HFFc6 (cell line): ENCODE measurements around the gene MAP4K4. TPM values are rescaled to one million over a fixed set of nuclear protein-coding genes. Genes with fewer than 3 reads are reported as not detected.

Source experiments
- DNase-seq: peaks from one replicate; pipeline ENCODE4 v3.0.0-alpha.2; 2018
- H3K27ac Mint-ChIP-seq: 2 replicates; pipeline ENCODE4 v1.8.0; 2020; ENCODE audit warnings: mild to moderate bottlenecking, mixed read lengths
- H3K27me3 Mint-ChIP-seq: 2 replicates; pipeline ENCODE4 v1.8.0; 2021; ENCODE audit warnings: mild to moderate bottlenecking, moderate library complexity, mixed read lengths; ENCODE audit not compliant: insufficient read depth
- H3K36me3 Mint-ChIP-seq: 2 replicates; pipeline ENCODE4 v1.8.0; 2021; ENCODE audit warnings: low read depth, mixed read lengths
- H3K4me1 Mint-ChIP-seq: 2 replicates; pipeline ENCODE4 v1.8.0; 2020; ENCODE audit warnings: low read depth, mixed read lengths
- H3K4me3 Mint-ChIP-seq: 2 replicates; pipeline ENCODE4 v1.8.0; 2020; ENCODE audit warnings: mild to moderate bottlenecking, moderate library complexity, mixed read lengths
- H3K9me3 Mint-ChIP-seq: 2 replicates; pipeline ENCODE4 v1.8.0; 2020; ENCODE audit warnings: mild to moderate bottlenecking, mixed read lengths
- total RNA-seq, 6 experiments: library from RNA; stranded (reverse); fragmentation: NEBNext Ultra II Directional; extraction: Animal tissue kit (Norgen Biotek cat#: 25700); gene quantifications; 2 replicates in 1 of 6; 3 replicates in 5 of 6; pipeline ENCODE4 v1.2.3, GENCODE V29; 2021
- TF ChIP-seq, protein P1 (sequence below): fragments of 200-600 bp; sonication (generic); IDR thresholded peaks from 2 replicates; pipeline ENCODE4 v1.5.0; 2021; ENCODE audit warnings: antibody characterized with exemption, mild to moderate bottlenecking

MAP4K4 gene
- total RNA-seq, 6 experiments from 2014 or later: 103 to 124 (median 121) TPM

DNA sequence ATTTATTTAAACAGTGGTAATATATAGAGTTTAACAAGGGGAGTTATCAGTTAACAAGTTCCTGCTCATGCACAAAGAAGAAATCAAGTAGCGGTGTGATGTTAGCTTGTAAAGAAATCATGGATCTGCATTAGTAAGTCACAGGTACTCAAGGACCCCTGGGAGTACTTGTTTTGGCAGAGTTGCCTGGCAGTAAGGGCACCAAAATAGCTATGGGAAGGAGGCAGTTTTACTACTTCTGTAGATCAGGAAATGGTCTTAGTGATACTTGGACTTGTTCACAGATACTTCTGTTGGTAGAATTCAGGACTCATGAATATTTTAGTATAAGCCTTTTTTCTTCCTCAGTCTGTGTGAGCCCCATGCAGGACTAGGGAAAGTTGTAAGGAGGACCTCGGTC, 186.9 kb downstream of the MAP4K4 start:
- TF ChIP-seq, protein P1, sequence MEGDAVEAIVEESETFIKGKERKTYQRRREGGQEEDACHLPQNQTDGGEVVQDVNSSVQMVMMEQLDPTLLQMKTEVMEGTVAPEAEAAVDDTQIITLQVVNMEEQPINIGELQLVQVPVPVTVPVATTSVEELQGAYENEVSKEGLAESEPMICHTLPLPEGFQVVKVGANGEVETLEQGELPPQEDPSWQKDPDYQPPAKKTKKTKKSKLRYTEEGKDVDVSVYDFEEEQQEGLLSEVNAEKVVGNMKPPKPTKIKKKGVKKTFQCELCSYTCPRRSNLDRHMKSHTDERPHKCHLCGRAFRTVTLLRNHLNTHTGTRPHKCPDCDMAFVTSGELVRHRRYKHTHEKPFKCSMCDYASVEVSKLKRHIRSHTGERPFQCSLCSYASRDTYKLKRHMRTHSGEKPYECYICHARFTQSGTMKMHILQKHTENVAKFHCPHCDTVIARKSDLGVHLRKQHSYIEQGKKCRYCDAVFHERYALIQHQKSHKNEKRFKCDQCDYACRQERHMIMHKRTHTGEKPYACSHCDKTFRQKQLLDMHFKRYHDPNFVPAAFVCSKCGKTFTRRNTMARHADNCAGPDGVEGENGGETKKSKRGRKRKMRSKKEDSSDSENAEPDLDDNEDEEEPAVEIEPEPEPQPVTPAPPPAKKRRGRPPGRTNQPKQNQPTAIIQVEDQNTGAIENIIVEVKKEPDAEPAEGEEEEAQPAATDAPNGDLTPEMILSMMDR: no peak
- peaks cover 46% of the 10 kb centered on the region for H3K36me3 Mint-ChIP-seq

GRCh38 chr2:101887328-101887727, 189.8 kb downstream of the MAP4K4 start:
- Mint-ChIP-seq H3K36me3 (peaks cover 60% of the 10 kb centered on the region), H3K9me3 (no peaks in the 10 kb centered on the region), H3K27me3 (peaks cover 2% of the 10 kb centered on the region), H3K27ac (peak overlapping the region; percentile 31; the same call in 1 of the 2 replicates), H3K4me3 (no peak overlapping the region), H3K4me1 (peaks cover 30% of the 10 kb centered on the region)
- DNase-seq: no peak
- TF ChIP-seq, protein P1: no peak

More for the DNA sequence above, 186.9 kb downstream of the MAP4K4 start:
- Mint-ChIP-seq H3K27ac (no peak overlapping the region), H3K4me3 (no peak overlapping the region), H3K4me1 (peaks cover 56% of the 10 kb centered on the region), H3K27me3 (no peaks in the 10 kb centered on the region; the same call in 1 of the 2 replicates), H3K9me3 (no peaks in the 10 kb centered on the region)
- no peak for DNase-seq

DNA sequence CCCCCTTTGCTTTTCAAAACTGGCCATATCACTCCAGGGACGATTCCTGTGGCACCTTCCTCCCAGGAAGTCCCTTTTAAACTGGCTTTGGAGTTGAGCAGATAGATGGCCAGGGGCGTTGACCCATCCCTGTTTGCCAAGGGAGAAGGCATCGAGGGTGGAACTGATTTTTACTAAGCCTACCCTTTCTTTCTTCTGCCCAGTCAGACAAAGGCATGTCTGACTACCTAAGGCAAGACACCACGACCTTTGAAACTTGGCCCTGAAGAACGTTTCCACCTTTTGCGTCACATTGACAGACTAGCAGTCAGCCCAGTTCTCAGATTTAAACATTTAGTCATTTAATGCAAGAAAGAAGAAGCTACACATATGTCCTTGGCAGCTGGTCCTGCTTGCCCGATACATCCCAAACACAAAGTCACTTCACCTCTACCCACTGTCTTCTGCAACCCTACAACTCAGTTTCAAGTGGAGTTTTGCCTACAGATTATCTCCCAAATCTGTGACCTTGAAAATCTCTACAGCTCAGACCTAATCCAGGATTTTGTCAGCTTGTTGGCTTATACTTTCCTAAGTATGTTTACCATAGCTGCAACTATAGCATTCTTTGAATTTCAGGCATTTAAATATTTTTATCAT, 192.1 kb downstream of the MAP4K4 start:
- peaks cover 64% of the 10 kb centered on the region for H3K36me3 Mint-ChIP-seq
- H3K27ac Mint-ChIP-seq: no peak overlapping the region
- peaks cover 2% of the 10 kb centered on the region for H3K27me3 Mint-ChIP-seq
- no peaks in the 10 kb centered on the region for H3K9me3 Mint-ChIP-seq
- no peak for DNase-seq
- H3K4me3 Mint-ChIP-seq: no peak overlapping the region
- peaks cover 13% of the 10 kb centered on the region for H3K4me1 Mint-ChIP-seq
- TF ChIP-seq, protein P1: no peak

GRCh38 chr2:101892377-101892776, 194.9 kb downstream of the MAP4K4 start:
- no peak overlapping the region for H3K4me3 Mint-ChIP-seq
- TF ChIP-seq, protein P1: no peak

DNA sequence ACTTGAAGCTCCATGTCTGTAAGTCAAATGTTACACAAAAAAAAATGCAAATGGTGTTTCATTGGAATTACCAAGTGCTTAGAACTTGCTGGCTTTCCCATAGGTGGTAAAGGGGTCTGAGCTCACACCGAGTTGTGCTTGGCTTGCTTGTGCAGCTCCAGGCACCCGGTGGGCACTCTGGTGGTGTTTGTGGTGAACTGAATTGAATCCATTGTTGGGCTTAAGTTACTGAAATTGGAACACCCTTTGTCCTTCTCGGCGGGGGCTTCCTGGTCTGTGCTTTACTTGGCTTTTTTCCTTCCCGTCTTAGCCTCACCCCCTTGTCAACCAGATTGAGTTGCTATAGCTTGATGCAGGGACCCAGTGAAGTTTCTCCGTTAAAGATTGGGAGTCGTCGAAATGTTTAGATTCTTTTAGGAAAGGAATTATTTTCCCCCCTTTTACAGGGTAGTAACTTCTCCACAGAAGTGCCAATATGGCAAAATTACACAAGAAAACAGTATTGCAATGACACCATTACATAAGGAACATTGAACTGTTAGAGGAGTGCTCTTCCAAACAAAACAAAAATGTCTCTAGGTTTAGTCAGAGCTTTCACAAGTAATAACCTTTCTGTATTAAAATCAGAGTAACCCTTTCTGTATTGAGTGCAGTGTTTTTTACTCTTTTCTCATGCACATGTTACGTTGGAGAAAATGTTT, 196.3 kb downstream of the MAP4K4 start:
- DNase-seq: no peak
- Mint-ChIP-seq H3K9me3 (no peaks in the 10 kb centered on the region), H3K4me3 (no peak overlapping the region), H3K27ac (no peak overlapping the region; the same call in 1 of the 2 replicates), H3K4me1 (no peaks in the 10 kb centered on the region; the same call in 1 of the 2 replicates), H3K27me3 (peaks cover 9% of the 10 kb centered on the region), H3K36me3 (peaks cover 71% of the 10 kb centered on the region)
- TF ChIP-seq, protein P1: no peak

More at GRCh38 chr2:101892377-101892776, 194.9 kb downstream of the MAP4K4 start:
- H3K27me3 Mint-ChIP-seq: peaks cover 2% of the 10 kb centered on the region
- H3K4me1 Mint-ChIP-seq: peaks cover 6% of the 10 kb centered on the region
- no peak for DNase-seq
- no peak overlapping the region for H3K27ac Mint-ChIP-seq
- H3K9me3 Mint-ChIP-seq: no peaks in the 10 kb centered on the region
- peaks cover 69% of the 10 kb centered on the region for H3K36me3 Mint-ChIP-seq
